HG03378 (cell line): ENCODE results near the gene ZCCHC17.
"Not testable (repeated sequence)": the region's sequence is repeated elsewhere in the genome, so short reads cannot be mapped to it uniquely, and the experiment has no call there.

Source experiments
- ATAC-seq: cut with Tn5 transposase; IDR thresholded peaks from one replicate; pipeline ENCODE4 v1.9.1; 2021; ENCODE audit warnings: mild to moderate bottlenecking, moderate library complexity; ENCODE audit not compliant: unreplicated experiment

ZCCHC17 gene, protein sequence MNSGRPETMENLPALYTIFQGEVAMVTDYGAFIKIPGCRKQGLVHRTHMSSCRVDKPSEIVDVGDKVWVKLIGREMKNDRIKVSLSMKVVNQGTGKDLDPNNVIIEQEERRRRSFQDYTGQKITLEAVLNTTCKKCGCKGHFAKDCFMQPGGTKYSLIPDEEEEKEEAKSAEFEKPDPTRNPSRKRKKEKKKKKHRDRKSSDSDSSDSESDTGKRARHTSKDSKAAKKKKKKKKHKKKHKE

GRCh38 chr1:31296486-31297276 is at the start of gene ZCCHC17, which contains the start of gene SNRNP40:
Gene ZCCHC17, plus strand, starts transcription at chr1:31297032. Its CDS starts 13,067 bp downstream, at chr1:31310099.
Gene SNRNP40, minus strand, starts transcription at chr1:31296788. Its CDS starts 37 bp downstream, at chr1:31296751.
- ATAC-seq: peak; percentile 88

DNA sequence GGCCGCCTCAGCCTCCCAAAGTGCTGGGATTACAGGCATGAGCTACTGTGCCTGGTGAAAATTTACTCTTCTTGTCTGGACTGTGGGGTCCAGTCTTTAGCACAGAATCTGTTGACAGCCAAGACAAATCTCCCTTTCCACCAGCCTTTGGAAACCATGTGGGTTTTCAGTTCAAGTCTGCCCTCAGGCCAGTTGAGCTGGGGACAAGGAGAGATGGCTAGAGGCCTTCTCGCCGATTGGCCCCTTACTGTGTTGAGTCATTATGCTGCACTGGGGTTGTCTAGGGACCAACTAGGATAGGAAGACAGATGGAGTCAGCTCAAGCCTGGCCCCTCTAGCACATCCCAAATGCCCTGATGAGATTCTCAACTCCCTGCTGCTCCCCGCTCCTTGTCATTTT is 48.6 kb upstream of the ZCCHC17 start:
- ATAC-seq: no peak

GRCh38 chr1:31249854-31250253 is 47.0 kb upstream of the ZCCHC17 start:
- no peak for ATAC-seq

GRCh38 chr1:31257213-31257612 is 39.6 kb upstream of the ZCCHC17 start:
- no peak for ATAC-seq

GRCh38 chr1:31258581-31258980 is 38.3 kb upstream of the ZCCHC17 start:
- ATAC-seq: no peak

DNA sequence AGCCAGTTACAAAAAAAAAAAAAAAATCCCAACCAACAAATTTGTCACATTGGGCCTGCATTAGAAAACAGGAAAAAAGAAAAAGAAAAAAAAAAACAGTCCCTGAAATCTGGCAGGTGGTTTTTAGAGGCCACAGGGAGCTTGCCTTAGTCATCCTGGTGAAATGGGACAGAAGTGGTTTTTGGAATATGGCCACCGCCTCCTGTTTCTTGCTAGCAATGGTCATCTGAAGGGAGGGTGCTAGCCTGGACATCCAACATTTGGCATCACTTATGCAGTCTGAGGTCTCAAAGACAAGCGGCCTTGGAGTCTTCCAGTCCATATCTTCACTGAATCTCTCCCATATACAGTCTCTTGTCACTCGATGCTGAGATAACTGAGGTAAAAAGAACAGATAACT is 37.1 kb upstream of the ZCCHC17 start:
- ATAC-seq: no peak

- no peak for ATAC-seq
These were observed 34.9 kb upstream of the ZCCHC17 start for GRCh38 chr1:31261916-31262315.

- ATAC-seq: not testable (repeated sequence)
These were observed 34.4 kb upstream of the ZCCHC17 start for GRCh38 chr1:31262393-31262792.

- ATAC-seq: no peak
These were observed 33.4 kb upstream of the ZCCHC17 start for GRCh38 chr1:31263408-31263807.

DNA sequence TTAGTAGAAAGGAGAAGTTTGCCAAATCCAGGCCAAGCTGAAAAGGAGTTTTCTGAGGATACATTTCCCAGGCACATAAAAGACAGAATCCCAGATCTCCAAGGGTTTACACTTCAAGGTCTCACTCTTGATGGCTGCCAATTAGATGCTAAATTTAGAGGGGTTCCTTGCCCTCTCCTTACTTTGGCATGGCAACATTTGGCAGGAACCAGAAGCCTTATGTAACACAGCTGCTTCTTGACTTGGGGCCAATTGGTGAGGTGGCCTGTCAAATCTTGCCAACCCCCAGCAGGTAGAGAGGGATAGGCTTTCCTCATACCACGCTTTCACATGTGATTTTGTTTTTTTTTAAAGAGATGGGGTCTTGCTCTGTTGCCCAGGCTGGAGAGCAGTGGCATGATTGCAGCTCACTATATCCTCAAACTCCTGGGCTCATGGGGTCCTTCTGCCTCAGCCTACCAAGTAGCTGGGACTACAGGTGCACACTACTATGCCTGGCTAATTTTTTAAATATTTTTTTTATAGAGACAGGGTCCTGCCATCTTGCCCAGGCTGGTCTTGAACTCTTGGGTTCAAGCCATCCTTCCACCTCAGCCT is 31.9 kb upstream of the ZCCHC17 start:
- no peak for ATAC-seq

DNA sequence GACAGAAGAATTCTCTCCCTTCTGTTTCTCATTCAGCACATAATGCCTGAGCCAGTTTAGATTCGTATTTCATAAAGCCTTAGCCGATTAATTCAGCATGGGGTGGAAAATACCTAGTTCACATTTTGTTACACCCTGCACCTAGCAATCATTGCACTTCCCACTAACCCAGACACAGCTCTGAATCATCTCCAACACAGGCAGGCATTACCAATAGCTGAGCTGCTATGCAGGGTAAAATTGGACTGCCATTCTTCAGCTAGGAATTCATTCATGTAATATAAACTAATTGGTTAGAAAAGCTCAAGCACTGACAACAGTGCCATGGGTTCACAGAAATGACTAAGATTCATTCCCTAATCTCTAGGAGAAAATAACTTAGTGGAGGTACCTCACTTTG is 30.3 kb upstream of the ZCCHC17 start:
- no peak for ATAC-seq

GRCh38 chr1:31272369-31272768 is 24.5 kb upstream of the ZCCHC17 start:
- ATAC-seq: no peak

DNA sequence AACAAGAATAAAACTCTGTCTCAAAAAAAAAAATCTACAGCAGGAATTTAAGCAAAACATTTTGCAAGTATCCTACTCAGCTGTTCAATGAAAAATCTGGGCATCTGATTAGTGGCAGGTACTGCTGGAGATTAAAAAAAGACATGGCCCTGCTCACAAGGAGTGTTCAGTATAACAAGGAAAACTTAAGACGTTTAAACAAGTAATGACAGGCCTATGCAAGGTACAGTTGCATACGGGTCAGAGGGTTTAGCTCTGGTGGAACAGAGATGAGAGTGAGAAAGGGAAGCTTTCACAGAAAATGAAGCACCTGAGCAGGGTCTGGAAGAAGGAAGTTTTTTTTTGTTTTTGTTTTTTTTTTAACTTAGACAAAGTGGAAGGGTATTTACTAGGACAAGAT is 23.2 kb upstream of the ZCCHC17 start:
- no peak for ATAC-seq

DNA sequence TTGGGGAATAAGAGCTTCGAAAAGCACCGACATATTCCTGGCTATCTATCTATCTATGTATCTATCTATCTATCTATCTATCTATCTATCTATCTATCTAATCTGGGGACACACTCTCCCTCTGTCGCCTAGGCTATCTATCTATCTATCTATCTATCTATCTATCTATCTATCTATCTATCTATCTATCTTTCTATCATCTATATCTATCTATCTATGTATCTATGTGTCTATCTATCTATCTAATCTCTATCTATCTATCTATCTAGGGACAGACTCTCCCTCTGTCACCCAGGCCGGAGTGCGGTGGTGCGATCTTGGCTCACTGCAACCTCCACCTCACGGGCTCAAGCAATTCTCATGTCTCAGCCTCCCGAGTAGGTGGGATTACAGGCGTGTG is 14.4 kb upstream of the ZCCHC17 start:
- ATAC-seq: not testable (repeated sequence)

- ATAC-seq: not testable (repeated sequence)
These were observed 9.0 kb upstream of the ZCCHC17 start for GRCh38 chr1:31287791-31288190.

DNA sequence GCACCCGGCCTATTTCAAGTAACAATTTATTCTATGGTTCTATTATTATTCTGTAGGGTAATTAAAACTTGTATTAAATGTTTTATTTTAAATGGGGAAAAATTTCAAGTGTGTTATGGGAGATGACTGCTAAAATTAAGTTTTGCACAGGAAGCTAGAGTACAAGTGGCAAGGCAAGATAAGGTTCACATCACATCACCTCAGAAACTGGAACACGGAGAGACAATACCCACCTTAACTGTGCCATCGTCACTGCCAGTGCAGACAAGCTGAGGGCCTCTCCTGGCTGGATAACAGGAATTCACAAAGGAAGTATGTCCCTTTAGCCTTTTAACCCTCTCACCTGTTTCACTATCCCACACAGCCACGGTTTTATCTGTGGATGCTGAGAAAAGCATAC is 7.8 kb upstream of the ZCCHC17 start:
- ATAC-seq: no peak

- ATAC-seq: no peak
These were observed 852 bp upstream of the ZCCHC17 start for GRCh38 chr1:31295874-31296485.

DNA sequence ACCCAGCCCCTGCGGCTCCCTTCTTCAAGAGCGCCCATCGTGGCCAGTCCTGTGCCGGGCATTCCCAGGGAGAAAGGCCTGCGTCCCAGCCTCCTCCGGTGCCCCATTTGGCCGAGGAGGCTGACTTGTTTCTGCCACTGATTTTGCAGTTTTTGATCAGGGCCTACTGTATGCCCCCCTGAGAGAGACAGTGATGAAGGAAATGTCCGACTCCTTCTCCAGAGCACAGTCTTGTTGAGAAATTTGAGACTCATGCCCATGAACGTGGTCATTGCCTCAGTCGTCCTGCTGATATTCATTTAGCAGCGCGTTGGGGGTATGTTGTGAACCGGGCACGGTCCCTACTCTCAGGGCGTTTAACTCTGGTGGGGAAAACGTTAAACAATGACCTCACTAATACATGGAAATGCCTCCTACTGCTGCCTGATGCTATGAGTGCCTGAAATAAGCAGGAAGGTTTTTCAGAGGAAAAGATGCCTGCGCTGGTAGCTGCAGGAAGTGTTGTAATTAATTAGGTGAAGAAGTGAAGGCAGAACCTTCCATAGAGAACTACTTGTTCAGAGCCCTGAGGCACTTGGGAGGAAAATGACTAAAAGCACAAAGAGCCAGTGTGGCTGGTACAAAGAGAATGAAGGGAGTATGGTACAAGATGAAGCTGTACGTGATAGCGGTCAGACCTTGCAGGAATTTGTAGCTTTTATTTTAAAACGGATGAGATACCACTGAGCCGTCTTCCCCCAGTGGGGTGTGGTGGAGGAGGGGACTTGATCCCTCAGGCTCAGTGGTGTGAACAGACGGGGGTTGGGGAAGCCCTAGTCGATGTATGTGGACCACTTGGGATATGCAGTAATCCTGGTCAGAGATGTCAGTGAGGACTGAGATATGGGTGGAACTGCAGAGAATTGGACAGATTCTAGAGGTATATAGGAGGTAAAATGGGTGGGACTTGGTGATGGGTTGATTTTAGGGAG is 730 bp downstream of the ZCCHC17 start:
- no peak for ATAC-seq

DNA sequence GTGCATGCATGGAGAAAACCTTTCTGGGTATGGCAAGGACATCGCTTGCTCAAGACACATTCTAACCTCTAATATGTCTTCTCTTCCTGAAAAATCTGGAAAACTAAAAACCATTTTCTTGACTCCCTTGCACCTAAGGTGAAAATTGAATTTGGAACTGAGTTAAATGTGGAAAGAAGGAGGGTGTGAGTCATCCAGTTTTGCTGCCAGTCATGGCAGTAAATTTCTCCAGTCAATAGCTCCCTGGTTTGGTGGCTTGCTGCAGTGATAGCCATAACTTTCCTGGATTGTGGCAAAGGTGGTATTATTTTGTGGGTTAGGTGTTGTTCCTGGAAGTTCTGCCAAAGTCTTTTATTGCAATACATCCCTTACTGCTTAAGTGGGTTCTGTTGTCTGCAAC is 2.5 kb downstream of the ZCCHC17 start:
- ATAC-seq: no peak

DNA sequence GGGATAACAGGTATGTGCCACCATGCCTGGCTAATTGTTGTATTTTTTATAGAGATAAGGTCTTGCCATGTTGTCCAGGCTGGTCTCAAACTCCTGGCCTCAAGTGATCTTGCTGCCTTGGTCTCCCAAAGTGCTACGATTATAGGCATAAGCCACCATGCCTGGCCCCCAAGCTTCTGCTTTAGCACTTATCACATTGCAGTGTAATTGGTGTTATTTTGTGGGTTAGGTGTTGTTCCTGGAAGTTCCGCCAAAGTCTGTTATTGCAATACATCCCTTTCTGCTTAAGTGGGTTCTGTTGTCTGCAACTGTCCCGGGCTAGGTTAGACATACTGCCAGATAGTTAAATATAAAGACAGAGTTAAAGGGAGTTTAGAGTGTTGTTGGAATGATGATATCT is 3.4 kb downstream of the ZCCHC17 start:
- no peak for ATAC-seq
